Measurements from ENCODE around the gene PRUNE1.

The PRUNE1 gene

GRCh38 chr1:151007853-151008243 is 401 bp upstream of the PRUNE1 start:
- DNase-seq = no peak

- DNase-seq = no peak
Measured at GRCh38 chr1:151009206-151009587, 948 bp downstream of the PRUNE1 start.

GRCh38 chr1:151009674-151010345 is 1.6 kb downstream of the PRUNE1 start:
- no peak for DNase-seq

GRCh38 chr1:151010346-151010726 is 2.1 kb downstream of the PRUNE1 start:
- no peak for DNase-seq

- DNase-seq = no peak
Measured at GRCh38 chr1:151011154-151011850, 3.1 kb downstream of the PRUNE1 start.

- no peak for DNase-seq
Measured at GRCh38 chr1:151012684-151013471, 4.6 kb downstream of the PRUNE1 start.

- no peak for DNase-seq
Measured at GRCh38 chr1:151013518-151013917, 5.3 kb downstream of the PRUNE1 start.

GRCh38 chr1:151024540-151025146 is 16.4 kb downstream of the PRUNE1 start:
- DNase-seq = peak; percentile 85 to 92

GRCh38 chr1:151026460-151026859 is 18.2 kb downstream of the PRUNE1 start:
- DNase-seq = no peak

GRCh38 chr1:151032164-151032563 is 23.9 kb downstream of the PRUNE1 start:
- DNase-seq = no peak

- no peak for DNase-seq
Measured at GRCh38 chr1:151035167-151035566, 26.9 kb downstream of the PRUNE1 start.

- DNase-seq = no peak
Measured at GRCh38 chr1:151036356-151036755, 28.1 kb downstream of the PRUNE1 start, which contains the start of gene BNIPL. TSS of gene BNIPL (plus strand) at chr1:151036586. CDS start at chr1:151036726, 140 bp downstream.

- DNase-seq = no peak
Measured at GRCh38 chr1:151037032-151037431, 28.8 kb downstream of the PRUNE1 start.

GRCh38 chr1:151039521-151039920 is 31.3 kb downstream of the PRUNE1 start:
- DNase-seq = no peak

- DNase-seq = no peak
Measured at GRCh38 chr1:151043163-151043562, 34.9 kb downstream of the PRUNE1 start.

- DNase-seq = peak; percentile 43 to 54
Measured at GRCh38 chr1:151047591-151047924, 39.3 kb downstream of the PRUNE1 start, which contains the start of gene C1orf56. TSS of gene C1orf56 (plus strand) at chr1:151047751. CDS start at chr1:151047848, 97 bp downstream.

GRCh38 chr1:151047925-151048644 is 39.8 kb downstream of the PRUNE1 start:
- peak; percentile 45 to 48 for DNase-seq

GRCh38 chr1:151048645-151049032 is 40.4 kb downstream of the PRUNE1 start:
- no peak for DNase-seq

GRCh38 chr1:151049458-151049857 is 41.2 kb downstream of the PRUNE1 start:
- no peak for DNase-seq

- DNase-seq = no peak
Measured at GRCh38 chr1:151050051-151050688, 41.9 kb downstream of the PRUNE1 start.

- no peak for DNase-seq
Measured at GRCh38 chr1:151051356-151052009, 43.2 kb downstream of the PRUNE1 start.
